GM19043 (cell line): Measurements from ENCODE around the gene PARL.
"Not testable (repeated sequence)": the region's sequence is repeated elsewhere in the genome, so short reads cannot be mapped to it uniquely, and the experiment has no call there.

ENCODE experiments used
- ATAC-seq: cut with Tn5 transposase; IDR thresholded peaks from one replicate; pipeline ENCODE4 v1.9.1; 2021; ENCODE audit warnings: low read depth; ENCODE audit not compliant: unreplicated experiment

Gene PARL

DNA sequence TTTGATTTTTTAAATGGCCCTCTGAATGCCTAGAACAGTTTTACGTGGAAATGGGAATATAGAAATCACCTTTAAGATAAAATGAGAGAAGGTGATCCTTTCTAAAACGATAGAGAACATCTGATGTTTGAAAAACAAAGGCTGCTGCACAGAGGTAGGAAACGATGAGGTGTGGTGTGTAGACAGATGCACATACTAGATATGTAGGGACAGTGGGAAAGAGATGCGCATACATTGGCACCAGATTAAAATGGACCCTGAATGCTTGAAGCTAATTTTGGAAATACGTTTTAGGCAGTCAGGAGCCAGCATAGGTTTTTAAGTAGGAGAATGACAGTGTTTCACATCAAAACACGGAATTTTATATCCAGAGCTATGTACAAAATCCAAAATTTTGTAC, 88.3 kb downstream of the PARL start:
- ATAC-seq, result no peak

DNA sequence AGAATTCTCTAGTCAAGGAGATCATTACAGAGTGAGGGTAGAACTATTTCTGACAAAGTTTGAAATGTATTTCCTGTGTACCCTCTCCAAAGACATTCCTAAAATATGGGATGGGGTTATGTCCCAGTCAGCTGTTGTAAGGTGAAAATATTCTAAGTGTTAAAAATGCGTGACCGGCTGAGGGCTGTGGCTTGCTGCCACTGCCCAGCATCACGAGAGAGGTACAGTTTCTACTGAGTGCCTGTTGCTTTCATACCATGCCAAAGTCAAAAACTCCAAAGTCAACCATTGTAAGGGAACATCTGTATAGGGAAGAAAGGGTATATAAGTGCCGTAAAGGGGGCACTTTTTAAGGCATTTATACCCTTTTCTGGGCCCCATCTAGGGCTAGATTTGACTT, 90.2 kb downstream of the PARL start:
- no peak for ATAC-seq

DNA sequence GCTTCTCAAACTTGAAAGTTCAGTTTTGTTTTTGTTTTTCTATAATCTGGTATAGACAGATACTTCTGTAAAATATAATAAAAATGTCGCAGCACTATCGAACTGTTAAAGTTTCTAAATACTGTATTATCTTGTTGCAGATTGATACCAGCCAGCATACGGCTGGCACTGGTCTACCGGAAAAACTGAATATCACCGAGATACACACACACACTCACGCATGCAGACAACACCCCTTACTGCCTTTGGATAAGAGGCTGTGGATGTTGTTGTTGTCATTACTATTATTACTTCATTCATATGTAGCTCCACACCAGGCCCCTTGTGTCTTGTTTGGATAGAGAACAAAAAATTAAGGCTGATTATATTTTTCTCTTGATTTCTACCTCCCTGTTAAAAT, 91.7 kb downstream of the PARL start:
- no peak for ATAC-seq

DNA sequence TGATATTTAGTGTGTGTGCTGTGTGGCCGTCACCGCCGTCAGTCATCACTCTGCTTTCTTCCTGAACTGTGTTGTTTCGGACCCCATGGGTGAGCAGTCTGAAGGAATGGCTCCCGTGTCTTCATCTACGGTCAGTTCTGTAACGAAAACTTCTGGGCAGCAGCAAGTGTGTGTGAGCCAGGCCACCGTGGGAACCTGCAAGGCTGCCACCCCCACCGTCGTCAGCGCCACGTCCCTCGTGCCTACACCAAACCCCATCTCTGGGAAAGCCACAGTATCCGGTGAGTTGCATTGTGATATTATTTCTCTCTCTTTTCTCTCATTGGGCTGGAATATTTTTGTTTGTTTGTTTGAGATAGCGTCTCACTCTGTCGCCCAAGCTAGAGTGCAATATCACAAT, 94.0 kb downstream of the PARL start:
- ATAC-seq, result no peak

DNA sequence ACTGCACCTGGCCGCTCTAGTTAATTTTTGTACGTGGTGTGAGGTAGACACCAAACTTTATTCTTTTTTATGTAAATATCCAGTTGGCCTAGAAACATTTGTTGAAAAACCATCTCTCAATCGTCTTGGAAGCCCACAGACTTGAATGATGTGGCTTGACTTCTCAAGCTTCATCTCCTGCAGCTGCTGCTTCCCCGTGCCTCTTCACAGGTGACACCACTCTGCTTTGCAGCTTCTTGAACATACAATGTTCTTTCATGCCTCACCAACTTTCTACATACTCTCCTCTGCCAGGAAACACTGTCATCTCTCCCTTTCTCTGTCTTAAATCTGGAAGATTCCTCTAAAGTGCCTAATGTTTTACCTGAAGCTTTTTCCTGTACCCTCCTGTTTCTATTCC, 94.9 kb downstream of the PARL start:
- ATAC-seq, result no peak

DNA sequence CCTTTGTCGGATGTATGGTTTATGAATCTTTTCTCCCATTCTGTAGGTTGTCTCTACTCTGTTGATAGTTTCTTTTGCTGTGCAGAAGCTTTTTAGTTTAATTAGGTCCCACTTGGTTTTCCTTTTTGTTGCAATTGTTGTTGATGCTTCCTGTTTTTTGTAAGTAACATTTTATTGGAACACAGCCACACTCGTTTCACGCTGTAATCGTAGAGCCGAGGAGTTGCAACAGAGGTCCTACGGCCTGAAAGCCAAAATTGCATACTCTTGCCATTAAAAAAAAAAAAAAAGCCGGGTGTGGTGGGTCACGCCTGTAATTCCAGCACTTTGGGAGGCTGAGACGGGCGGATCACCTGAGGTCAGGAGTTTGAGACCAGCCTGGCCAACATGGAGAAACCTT, 100.2 kb downstream of the PARL start:
- ATAC-seq, result not testable (repeated sequence)

DNA sequence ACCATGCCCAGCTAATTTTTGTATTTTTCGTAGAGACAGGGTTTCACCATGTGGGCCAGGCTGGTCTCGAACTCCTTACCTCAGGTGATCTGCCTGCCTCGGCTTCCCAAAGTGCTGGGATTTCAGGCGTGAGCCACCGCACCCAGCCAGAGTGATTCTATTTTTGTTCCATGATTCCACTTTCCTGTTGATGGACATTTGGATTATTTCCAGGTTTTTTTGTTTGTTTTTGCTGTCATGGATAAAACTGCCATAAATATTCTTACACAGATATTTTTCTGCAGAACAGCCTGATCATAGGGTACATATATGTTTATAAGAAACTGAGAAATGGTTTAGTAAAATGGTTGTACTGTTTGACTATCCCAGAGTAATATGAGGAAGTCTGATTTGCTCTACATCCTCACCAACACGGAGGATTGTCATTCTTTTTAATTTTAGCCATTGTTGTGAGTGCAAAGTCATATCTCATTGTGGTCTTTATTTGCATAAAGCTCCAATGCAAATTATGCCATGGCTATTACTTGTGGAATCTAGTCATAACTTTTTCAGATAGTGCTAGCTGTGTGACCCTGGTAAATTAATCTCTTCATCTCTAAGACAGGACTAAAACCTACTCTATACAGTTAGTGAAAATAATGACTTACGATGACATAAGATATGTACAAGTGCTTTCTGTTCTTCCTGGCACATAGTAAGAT, 102.0 kb downstream of the PARL start:
- no peak for ATAC-seq

DNA sequence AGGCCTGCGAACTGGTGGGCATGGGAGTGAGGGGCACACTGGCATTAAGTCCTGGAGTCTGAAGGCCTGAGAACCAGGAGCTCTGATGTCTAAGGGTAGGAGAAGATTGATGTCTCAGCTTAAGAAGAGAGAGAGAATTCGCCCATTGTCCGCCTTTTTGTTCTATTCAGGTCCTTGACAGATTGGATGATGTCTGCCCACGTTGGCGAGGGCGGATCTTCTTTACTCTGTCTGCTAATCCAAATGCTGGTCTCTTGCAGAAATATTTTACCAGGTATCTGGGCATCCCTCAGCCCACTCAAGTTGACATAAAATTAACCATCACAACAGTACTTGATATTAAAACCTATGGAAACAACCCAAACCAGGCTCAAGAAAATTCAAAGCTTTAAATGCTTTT, 103.4 kb downstream of the PARL start:
- no peak for ATAC-seq

DNA sequence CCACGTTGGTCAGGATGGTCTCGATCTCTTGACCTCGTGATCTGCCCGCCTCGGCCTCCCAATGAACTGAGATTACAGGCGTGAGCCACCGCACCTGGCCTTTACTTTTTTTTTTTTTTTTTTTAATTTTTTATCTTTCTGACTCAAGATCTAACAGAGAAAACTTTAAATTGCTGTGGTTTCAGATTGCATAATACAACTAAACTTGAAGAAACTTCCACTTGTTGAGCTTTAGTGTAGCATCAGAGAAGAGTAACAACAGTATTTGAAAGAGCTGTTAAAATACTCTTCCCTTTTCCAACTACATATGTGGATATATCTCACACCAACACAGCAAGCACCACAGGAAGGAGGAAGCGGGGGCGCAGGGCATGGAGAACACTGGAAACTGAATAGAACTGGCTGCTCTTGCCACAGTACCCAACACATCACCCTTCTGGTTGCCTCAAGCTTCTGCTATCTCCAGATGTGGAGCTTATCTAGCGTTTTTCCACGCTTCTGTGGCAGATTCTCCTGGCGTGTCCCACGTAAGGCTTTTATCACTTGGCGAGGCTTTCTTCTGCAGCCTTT, 104.7 kb downstream of the PARL start:
- no peak for ATAC-seq
